ENCODE data around the gene CDK5. TPM values are rescaled to one million over a fixed set of nuclear protein-coding genes. Genes with fewer than 3 reads are reported as not detected.
A peak's percentile ranks its signal among the peaks of the same experiment; 100 is the strongest.

The CDK5 gene
- total RNA-seq, 1 donor from 2014 or later = 13.7 TPM

- ATAC-seq (no peak), DNase-seq (no peak)
- Histone ChIP-seq H3K36me3 (peaks cover 35% of the 10 kb centered on the region), H3K4me1 (peaks cover 44% of the 10 kb centered on the region), H3K4me3 (peak overlapping the region; percentile 96), H3K27ac (peak overlapping the region; percentile 93), H3K9me3 (no peaks in the 10 kb centered on the region), H3K27me3 (ENCODE audit: low read depth) (no peaks in the 10 kb centered on the region)
- intact Hi-C loops (cut with DNase I) = no loop called here
- TF ChIP-seq CTCF (IDR thresholded peaks at IDR 0.05) = no peak
Measured at GRCh38 chr7:151079199-151079910, 21.7 kb upstream of the CDK5 start.

- DNase-seq = no peak
- intact Hi-C loops (cut with DNase I) = no loop called here
Measured at GRCh38 chr7:151078233-151079040, 20.7 kb upstream of the CDK5 start.

GRCh38 chr7:151077705-151078232 is 20.1 kb upstream of the CDK5 start:
- ATAC-seq (no peak), DNase-seq (no peak)
- TF ChIP-seq CTCF (IDR thresholded peaks at IDR 0.05) = no peak
- Histone ChIP-seq H3K27ac (no peak overlapping the region), H3K27me3 (ENCODE audit: low read depth) (no peaks in the 10 kb centered on the region), H3K36me3 (peaks cover 51% of the 10 kb centered on the region), H3K9me3 (no peaks in the 10 kb centered on the region), H3K4me3 (no peak overlapping the region), H3K4me1 (peaks cover 38% of the 10 kb centered on the region)
- intact Hi-C loops (cut with DNase I) = no loop called here

More at GRCh38 chr7:151078233-151079040, 20.7 kb upstream of the CDK5 start:
- ATAC-seq = no peak
- Histone ChIP-seq H3K27ac (peak overlapping the region; percentile 18), H3K9me3 (no peaks in the 10 kb centered on the region), H3K36me3 (peaks cover 44% of the 10 kb centered on the region), H3K4me1 (peaks cover 38% of the 10 kb centered on the region), H3K4me3 (no peak overlapping the region), H3K27me3 (ENCODE audit: low read depth) (no peaks in the 10 kb centered on the region)
- no peak for TF ChIP-seq CTCF (IDR thresholded peaks at IDR 0.05)

- H3K9me3 ChIP-seq = no peaks in the 10 kb centered on the region
- TF ChIP-seq CTCF (IDR thresholded peaks at IDR 0.05) = no peak
- intact Hi-C loops (cut with DNase I) = no loop called here
- H3K27ac ChIP-seq = no peak overlapping the region
- H3K4me1 ChIP-seq = peaks cover 31% of the 10 kb centered on the region
- DNase-seq (no peak), ATAC-seq (no peak)
- peaks cover 58% of the 10 kb centered on the region for H3K36me3 ChIP-seq
- H3K27me3 ChIP-seq (ENCODE audit: low read depth) = no peaks in the 10 kb centered on the region
- no peak overlapping the region for H3K4me3 ChIP-seq
Measured at GRCh38 chr7:151076863-151077704, 19.4 kb upstream of the CDK5 start.

GRCh38 chr7:151075978-151076426 is 18.3 kb upstream of the CDK5 start:
- no peak for TF ChIP-seq CTCF (IDR thresholded peaks at IDR 0.05)
- Histone ChIP-seq H3K36me3 (peaks cover 69% of the 10 kb centered on the region), H3K9me3 (no peaks in the 10 kb centered on the region), H3K4me3 (no peak overlapping the region), H3K27me3 (ENCODE audit: low read depth) (no peaks in the 10 kb centered on the region), H3K27ac (no peak overlapping the region), H3K4me1 (peaks cover 20% of the 10 kb centered on the region)
- intact Hi-C loops (cut with DNase I) = no loop called here
- DNase-seq = peak; percentile 43
- ATAC-seq = no peak

Data from lower lobe of right lung (tissue), 2 donors.